ENCODE data around the gene MRPL45. TPM values are rescaled to one million over a fixed set of nuclear protein-coding genes. Genes with fewer than 3 reads are reported as not detected.

Gene MRPL45
- total RNA-seq, 4 donors from 2014 or later = 23.1 to 32.4 (median 28.7) TPM

DNA sequence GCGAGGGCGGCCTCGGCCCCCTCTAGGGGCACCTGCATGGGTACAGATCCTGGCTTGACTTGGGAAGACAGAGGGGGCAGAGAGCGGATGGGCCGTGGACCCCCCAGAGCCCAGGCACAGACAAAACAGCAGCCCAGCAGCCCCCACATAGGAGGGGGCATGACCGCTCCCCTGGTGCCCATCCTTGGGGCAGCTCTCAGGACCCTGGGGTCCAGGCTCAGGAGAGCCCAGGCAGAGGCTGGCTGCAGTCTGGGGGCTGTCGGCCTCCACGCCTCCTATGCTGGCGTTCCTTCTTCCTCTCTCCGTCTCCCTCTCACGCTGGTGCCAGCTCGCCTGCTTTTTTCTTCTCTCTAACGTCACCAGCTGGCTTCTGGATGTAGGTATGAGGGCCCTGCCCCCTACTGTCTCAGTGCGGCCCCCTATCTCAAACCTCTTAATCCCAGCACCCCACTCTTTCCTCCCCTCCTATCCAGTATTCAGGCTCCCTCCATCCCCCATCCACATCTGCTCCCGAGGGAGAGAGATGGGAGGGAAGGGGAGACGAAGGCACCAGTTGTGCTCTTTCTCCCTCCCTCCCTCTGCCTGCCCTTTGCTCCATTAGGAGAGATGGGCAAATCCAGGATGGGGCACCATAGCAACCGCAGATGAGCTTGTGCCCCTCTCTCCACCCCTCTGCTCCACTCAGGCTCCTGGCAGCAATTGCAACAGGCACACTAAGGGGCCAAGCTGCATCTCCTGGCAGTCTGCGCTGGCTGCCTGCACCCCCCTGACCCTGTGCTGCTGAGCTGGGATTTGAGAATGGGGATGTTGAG is 46.8 kb downstream of the MRPL45 start, which contains the start of gene GPR179:
GPR179 (minus strand) TSS at position 349 of the 812 bp plus-strand sequence; CDS start at position 182, 167 bp downstream.
- Histone ChIP-seq H3K4me1 (peaks cover 0 to 8% (median 0%) of the 10 kb centered on the region in 3 donors), H3K4me3 (no peak within 1 kb of the TSS), H3K9me3 (no peaks in the 10 kb centered on the region), H3K27me3 (peaks cover 4% of the 10 kb centered on the region), H3K27ac (no peak within 1 kb of the TSS), H3K36me3 (no peaks in the 10 kb centered on the region)
- TF ChIP-seq POLR2AphosphoS5 (IDR thresholded peaks at IDR 0.05) (no peak), POLR2A (IDR thresholded peaks at IDR 0.05) (no peak), EP300 (IDR thresholded peaks at IDR 0.05) (no peak)
- TF ChIP-seq, protein P1, sequence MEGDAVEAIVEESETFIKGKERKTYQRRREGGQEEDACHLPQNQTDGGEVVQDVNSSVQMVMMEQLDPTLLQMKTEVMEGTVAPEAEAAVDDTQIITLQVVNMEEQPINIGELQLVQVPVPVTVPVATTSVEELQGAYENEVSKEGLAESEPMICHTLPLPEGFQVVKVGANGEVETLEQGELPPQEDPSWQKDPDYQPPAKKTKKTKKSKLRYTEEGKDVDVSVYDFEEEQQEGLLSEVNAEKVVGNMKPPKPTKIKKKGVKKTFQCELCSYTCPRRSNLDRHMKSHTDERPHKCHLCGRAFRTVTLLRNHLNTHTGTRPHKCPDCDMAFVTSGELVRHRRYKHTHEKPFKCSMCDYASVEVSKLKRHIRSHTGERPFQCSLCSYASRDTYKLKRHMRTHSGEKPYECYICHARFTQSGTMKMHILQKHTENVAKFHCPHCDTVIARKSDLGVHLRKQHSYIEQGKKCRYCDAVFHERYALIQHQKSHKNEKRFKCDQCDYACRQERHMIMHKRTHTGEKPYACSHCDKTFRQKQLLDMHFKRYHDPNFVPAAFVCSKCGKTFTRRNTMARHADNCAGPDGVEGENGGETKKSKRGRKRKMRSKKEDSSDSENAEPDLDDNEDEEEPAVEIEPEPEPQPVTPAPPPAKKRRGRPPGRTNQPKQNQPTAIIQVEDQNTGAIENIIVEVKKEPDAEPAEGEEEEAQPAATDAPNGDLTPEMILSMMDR (IDR thresholded peaks at IDR 0.05) = no peak
- WGBS, 2 donors (ENCODE audit: low coverage in 1 of 2) = 61% methylated on average over 13 of the region's 18 CpGs; no CpG with 5 or more reads in 1 of the 2 donors
- no peak for ATAC-seq

DNA sequence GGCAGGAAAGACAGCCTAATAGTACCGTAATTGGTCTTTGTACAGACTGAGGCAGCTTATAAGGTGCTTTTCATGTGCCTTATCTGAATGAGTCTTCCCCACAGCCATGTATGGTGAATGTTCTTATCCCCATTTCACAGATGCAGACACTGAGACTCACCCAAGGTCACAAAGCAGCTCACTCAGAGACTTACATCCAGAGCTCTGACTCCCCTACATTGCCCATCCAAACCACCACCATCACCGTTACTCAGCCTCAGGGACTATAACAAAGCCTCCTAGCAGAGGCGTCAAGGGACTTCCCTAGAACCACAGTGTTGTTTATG is 47.4 kb downstream of the MRPL45 start:
- ATAC-seq = no peak
- WGBS, 2 donors (ENCODE audit: low coverage in 1 of 2) = 78 to 92% methylated on average over 1 to 2 of the region's 3 CpGs
- Histone ChIP-seq H3K4me3 (no peak overlapping the region), H3K36me3 (no peaks in the 10 kb centered on the region), H3K27ac (no peak overlapping the region), H3K27me3 (peaks cover 4% of the 10 kb centered on the region), H3K4me1 (peaks cover 0 to 12% (median 0%) of the 10 kb centered on the region in 3 donors), H3K9me3 (no peaks in the 10 kb centered on the region)
- TF ChIP-seq, protein P1 (IDR thresholded peaks at IDR 0.05) = no peak
- TF ChIP-seq POLR2AphosphoS5 (IDR thresholded peaks at IDR 0.05) = no peak
- no peak for TF ChIP-seq EP300 (IDR thresholded peaks at IDR 0.05)
- no peak for TF ChIP-seq POLR2A (IDR thresholded peaks at IDR 0.05)

DNA sequence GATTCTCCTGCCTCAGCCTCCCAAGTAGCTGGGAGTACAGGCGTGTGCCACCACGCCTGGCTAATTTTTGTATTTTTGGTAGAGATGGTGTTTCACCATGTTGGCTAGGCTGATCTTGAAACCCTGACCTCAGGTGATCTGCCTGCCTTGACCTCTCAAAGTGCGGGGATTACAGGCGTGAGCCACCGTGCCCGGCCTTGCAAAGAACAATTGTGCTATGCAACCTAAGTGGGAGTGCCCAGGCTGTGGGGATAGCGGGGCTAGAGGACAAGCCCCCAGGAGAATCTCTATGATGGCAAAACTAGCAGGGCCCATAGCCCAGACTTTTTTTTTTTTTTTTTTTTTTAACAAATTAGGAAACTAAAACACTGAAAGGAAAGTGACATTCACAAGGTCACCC is 48.8 kb downstream of the MRPL45 start:
- no peak overlapping the region for H3K4me3 ChIP-seq
- TF ChIP-seq POLR2AphosphoS5 (IDR thresholded peaks at IDR 0.05) = no peak
- TF ChIP-seq POLR2A (IDR thresholded peaks at IDR 0.05) = no peak
- no peak for TF ChIP-seq EP300 (IDR thresholded peaks at IDR 0.05)
- TF ChIP-seq, protein P1 (IDR thresholded peaks at IDR 0.05) = no peak
- no peaks in the 10 kb centered on the region for H3K36me3 ChIP-seq
- no peak overlapping the region for H3K27ac ChIP-seq
- ATAC-seq = no peak
- peaks cover 0 to 12% (median 0%) of the 10 kb centered on the region in 3 donors for H3K4me1 ChIP-seq
- H3K9me3 ChIP-seq = no peaks in the 10 kb centered on the region
- peaks cover 4% of the 10 kb centered on the region for H3K27me3 ChIP-seq
- 92 to 97% methylated on average over 4 to 6 of the region's 7 CpGs for WGBS, 2 donors (ENCODE audit: low coverage in 1 of 2)

DNA sequence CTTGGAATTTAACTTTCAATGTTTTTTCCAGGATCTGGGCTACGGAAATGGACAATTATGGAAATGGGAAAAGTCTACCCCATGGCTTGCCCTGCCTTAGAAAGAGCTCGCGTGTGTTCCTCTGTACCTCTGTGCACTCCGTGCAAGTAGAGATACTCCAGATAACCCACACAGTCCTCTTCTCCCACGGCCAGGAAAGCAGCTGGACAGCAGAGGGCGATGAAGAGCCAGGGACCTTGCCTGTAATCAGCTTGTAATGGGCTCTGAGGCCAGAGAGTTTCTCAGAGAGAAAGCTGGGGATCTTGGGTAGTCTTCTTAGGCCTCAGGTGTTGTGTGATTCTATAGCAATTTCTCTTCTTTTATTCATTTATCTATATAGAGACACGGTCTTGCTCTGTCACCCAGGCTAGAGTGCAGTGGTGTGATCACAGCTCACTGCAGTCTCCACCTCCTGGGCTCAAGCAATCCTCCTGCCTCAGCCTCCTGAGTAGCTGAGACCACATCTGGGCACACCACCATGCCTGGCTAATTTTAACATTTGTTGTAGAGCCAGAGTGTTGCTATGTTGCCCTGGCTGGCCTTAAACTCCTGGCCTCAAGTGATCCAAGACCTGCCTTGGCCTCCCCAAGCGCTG is 52.2 kb downstream of the MRPL45 start:
- Histone ChIP-seq H3K4me1 (peaks cover 0 to 23% (median 8%) of the 10 kb centered on the region in 3 donors), H3K4me3 (no peak overlapping the region), H3K36me3 (no peaks in the 10 kb centered on the region), H3K27me3 (no peaks in the 10 kb centered on the region), H3K27ac (peak overlapping the region in 3 of 4 donors; percentile 42 to 96 (median 65)), H3K9me3 (no peaks in the 10 kb centered on the region)
- ATAC-seq = peak; percentile 42
- WGBS, 2 donors (ENCODE audit: low coverage in 1 of 2) = 2 to 14% methylated on average over 7 of the region's 8 CpGs
- no peak for TF ChIP-seq POLR2AphosphoS5 (IDR thresholded peaks at IDR 0.05)
- TF ChIP-seq EP300 (IDR thresholded peaks at IDR 0.05) = no peak
- TF ChIP-seq, protein P1 (IDR thresholded peaks at IDR 0.05) = peak in 3 of 4 experiments; percentile 81 to 91 (median 85)
